ENCODE measurements around the gene MAPK4. TPM values are rescaled to one million over a fixed set of nuclear protein-coding genes. Genes with fewer than 3 reads are reported as not detected.

Gene MAPK4
- total RNA-seq, 2 donors from 2014 or later, result 10.6 to 12.6 TPM

DNA sequence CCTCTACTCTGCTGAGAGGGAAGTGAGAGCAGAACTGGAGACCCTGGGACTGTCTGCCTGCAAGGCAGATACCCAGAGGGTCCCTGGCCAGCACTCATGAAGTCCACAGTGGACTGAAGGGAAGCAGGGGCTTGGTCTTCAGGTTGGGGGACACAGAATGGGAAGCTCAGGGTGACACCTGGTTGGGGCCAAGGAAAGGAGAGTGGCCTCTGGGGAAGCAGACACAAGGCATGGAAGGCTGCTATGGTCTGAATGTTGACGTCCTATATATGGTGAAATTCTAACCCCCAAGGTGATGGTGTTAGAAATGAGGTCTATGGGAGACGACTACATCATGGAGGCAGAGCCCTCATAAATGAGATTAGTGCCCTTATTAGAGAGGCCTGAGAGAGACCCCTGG, 190.7 kb downstream of the MAPK4 start:
- TF ChIP-seq POLR2A (IDR thresholded peaks at IDR 0.05) (no peak), POLR2AphosphoS5 (IDR thresholded peaks at IDR 0.05) (no peak)
- TF ChIP-seq, protein P1, sequence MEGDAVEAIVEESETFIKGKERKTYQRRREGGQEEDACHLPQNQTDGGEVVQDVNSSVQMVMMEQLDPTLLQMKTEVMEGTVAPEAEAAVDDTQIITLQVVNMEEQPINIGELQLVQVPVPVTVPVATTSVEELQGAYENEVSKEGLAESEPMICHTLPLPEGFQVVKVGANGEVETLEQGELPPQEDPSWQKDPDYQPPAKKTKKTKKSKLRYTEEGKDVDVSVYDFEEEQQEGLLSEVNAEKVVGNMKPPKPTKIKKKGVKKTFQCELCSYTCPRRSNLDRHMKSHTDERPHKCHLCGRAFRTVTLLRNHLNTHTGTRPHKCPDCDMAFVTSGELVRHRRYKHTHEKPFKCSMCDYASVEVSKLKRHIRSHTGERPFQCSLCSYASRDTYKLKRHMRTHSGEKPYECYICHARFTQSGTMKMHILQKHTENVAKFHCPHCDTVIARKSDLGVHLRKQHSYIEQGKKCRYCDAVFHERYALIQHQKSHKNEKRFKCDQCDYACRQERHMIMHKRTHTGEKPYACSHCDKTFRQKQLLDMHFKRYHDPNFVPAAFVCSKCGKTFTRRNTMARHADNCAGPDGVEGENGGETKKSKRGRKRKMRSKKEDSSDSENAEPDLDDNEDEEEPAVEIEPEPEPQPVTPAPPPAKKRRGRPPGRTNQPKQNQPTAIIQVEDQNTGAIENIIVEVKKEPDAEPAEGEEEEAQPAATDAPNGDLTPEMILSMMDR (IDR thresholded peaks at IDR 0.05), result no peak
- H3K27ac ChIP-seq, result no peak overlapping the region
- H3K27me3 ChIP-seq (replicated peaks; ENCODE audit: insufficient read depth), result no peaks in the 10 kb centered on the region
- H3K4me3 ChIP-seq, result no peak overlapping the region
- DNase-seq (ENCODE audit: low spot score), result no peak
- intact Hi-C loops (cut with DNase I), result loop anchor here (10.0 kb wide), 1 partner anchor 196 kb away; no protein-coding TSS in a partner anchor
- no peaks in the 10 kb centered on the region for H3K36me3 ChIP-seq
- no peaks in the 10 kb centered on the region for H3K9me3 ChIP-seq
- 97% methylated on average over 2 of the region's 2 CpGs for WGBS
- no peaks in the 10 kb centered on the region for H3K4me1 ChIP-seq (replicated peaks)

DNA sequence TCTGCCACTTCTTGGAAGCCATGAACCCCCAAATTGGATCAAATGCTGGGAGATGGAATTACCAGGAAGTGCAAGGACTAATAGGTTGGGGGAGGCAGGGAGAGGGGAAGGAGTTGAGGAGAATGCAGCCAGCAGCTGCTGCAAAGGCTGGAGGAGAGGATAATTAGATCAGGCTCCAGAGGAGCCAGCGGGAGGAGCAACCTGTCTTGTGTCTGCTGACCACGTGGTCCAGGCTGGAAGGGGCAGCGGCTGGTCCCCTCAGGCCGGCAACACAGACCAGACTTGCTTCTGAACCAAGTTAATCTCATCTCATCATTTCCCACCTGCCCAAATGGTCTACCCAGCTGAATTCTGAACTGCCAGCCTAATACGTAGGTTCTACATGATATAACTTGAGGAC, 191.6 kb downstream of the MAPK4 start:
- no peak overlapping the region for H3K27ac ChIP-seq
- H3K36me3 ChIP-seq, result no peaks in the 10 kb centered on the region
- WGBS, result 53% methylated on average over 5 of the region's 5 CpGs
- no peak overlapping the region for H3K4me3 ChIP-seq
- no peak for TF ChIP-seq POLR2A (IDR thresholded peaks at IDR 0.05)
- no peak for TF ChIP-seq POLR2AphosphoS5 (IDR thresholded peaks at IDR 0.05)
- TF ChIP-seq, protein P1 (IDR thresholded peaks at IDR 0.05), result no peak
- no peaks in the 10 kb centered on the region for H3K27me3 ChIP-seq (replicated peaks; ENCODE audit: insufficient read depth)
- H3K9me3 ChIP-seq, result no peaks in the 10 kb centered on the region
- no peak for DNase-seq (ENCODE audit: low spot score)
- H3K4me1 ChIP-seq (replicated peaks), result no peaks in the 10 kb centered on the region
- intact Hi-C loops (cut with DNase I), result loop anchor here (10.0 kb wide), 1 partner anchor 197 kb away; no protein-coding TSS in a partner anchor

DNA sequence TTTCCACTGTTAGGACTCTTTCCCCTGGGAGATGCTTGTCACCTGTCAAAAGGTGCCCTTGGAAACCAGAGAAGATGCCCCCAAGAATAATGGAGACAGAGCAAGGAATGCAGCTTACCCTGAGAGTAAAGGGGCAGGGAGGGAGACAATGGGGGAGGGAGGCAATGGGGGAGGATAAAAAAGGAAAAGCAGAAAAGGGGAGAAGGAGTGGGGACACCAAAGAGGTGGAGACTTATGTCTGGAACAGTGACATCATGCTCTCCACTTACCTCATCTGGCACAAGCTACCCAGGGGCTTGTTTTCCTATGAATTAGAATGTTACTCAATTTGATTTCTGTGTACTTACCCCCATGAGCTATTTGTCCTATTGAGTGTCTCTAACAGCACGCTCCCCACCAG, 192.1 kb downstream of the MAPK4 start:
- no peak overlapping the region for H3K4me3 ChIP-seq
- H3K27ac ChIP-seq, result no peak overlapping the region
- WGBS, result 70% methylated on average over 1 of the region's 1 CpG
- no peaks in the 10 kb centered on the region for H3K4me1 ChIP-seq (replicated peaks)
- no peak for DNase-seq (ENCODE audit: low spot score)
- TF ChIP-seq POLR2AphosphoS5 (IDR thresholded peaks at IDR 0.05) (no peak), POLR2A (IDR thresholded peaks at IDR 0.05) (no peak)
- TF ChIP-seq, protein P1 (IDR thresholded peaks at IDR 0.05), result no peak
- intact Hi-C loops (cut with DNase I), result loop anchor here (10.0 kb wide), 1 partner anchor 197 kb away; no protein-coding TSS in a partner anchor
- H3K36me3 ChIP-seq, result no peaks in the 10 kb centered on the region
- no peaks in the 10 kb centered on the region for H3K9me3 ChIP-seq
- H3K27me3 ChIP-seq (replicated peaks; ENCODE audit: insufficient read depth), result no peaks in the 10 kb centered on the region

DNA sequence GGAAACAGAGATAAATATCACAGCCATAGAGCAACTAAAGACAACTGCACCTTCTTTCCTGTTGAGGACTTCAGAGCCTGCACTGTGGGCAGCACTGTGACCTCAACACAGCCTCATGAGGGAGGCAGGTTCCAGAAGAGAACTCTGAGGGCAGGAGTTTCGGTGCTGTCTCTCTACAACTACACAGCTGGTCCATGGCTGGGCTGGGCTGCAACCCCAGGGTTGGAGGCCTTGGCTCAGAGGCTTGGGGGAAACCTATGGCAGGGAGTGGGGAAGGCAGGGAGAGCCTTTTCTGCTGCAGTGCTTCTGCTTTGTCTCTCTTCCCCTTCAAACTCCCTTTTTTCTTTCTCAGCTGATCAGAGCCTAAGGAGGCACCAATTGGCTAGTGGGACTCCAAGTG, 193.4 kb downstream of the MAPK4 start:
- H3K9me3 ChIP-seq, result no peaks in the 10 kb centered on the region
- no peaks in the 10 kb centered on the region for H3K36me3 ChIP-seq
- intact Hi-C loops (cut with DNase I), result loop anchor here (10.0 kb wide), 1 partner anchor 199 kb away; no protein-coding TSS in a partner anchor
- H3K27me3 ChIP-seq (replicated peaks; ENCODE audit: insufficient read depth), result no peaks in the 10 kb centered on the region
- DNase-seq (ENCODE audit: low spot score), result no peak
- H3K4me1 ChIP-seq (replicated peaks), result no peaks in the 10 kb centered on the region
- H3K27ac ChIP-seq, result no peak overlapping the region
- no peak overlapping the region for H3K4me3 ChIP-seq
- WGBS, result 62% methylated on average over 1 of the region's 1 CpG
- TF ChIP-seq POLR2A (IDR thresholded peaks at IDR 0.05) (no peak), POLR2AphosphoS5 (IDR thresholded peaks at IDR 0.05) (no peak)
- TF ChIP-seq, protein P1 (IDR thresholded peaks at IDR 0.05), result no peak

DNA sequence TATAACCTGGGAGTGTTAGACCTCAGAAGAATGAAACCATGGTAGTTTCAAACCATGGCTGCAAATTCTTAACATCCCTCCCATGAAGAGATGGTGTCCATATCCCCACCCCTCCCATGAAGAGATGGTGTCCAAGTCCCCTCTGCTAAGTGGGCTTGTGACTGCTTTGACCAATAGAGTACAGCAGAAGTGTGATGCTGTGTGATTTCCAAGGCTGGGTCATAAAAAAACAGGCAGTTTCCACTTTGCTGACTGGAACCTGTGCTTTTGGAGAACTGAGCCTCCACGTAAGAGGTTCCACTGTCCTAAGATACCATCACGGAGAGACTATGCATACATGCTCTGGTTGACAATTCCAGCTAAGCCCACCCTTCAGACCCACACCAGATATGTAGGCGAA, 194.4 kb downstream of the MAPK4 start:
- TF ChIP-seq POLR2AphosphoS5 (IDR thresholded peaks at IDR 0.05) (no peak), POLR2A (IDR thresholded peaks at IDR 0.05) (no peak)
- TF ChIP-seq, protein P1 (IDR thresholded peaks at IDR 0.05), result no peak
- Histone ChIP-seq H3K27me3 (replicated peaks; ENCODE audit: insufficient read depth) (no peaks in the 10 kb centered on the region), H3K9me3 (no peaks in the 10 kb centered on the region), H3K4me3 (no peak overlapping the region), H3K27ac (no peak overlapping the region), H3K36me3 (no peaks in the 10 kb centered on the region), H3K4me1 (replicated peaks) (no peaks in the 10 kb centered on the region)
- no peak for DNase-seq (ENCODE audit: low spot score)
- 96% methylated on average over 3 of the region's 3 CpGs for WGBS
- intact Hi-C loops (cut with DNase I), result loop anchor here (10.0 kb wide), 1 partner anchor 199 kb away; no protein-coding TSS in a partner anchor

All from prostate gland (tissue), 2 donors.